ENCODE results near the gene BICD2. TPM values are rescaled to one million over a fixed set of nuclear protein-coding genes. Genes with fewer than 3 reads are reported as not detected.

The BICD2 gene
- polyA plus RNA-seq, 1 donor from 2014 or later, result 22.4 TPM

- no peaks in the 10 kb centered on the region for H3K9me2 ChIP-seq (ENCODE audit: insufficient read depth, low read length)
- H3K79me2 ChIP-seq (replicated peaks; ENCODE audit: insufficient read depth, low read length), result peaks cover 22% of the 10 kb centered on the region
- no peaks in the 10 kb centered on the region for H3F3A ChIP-seq (ENCODE audit: insufficient read depth, low read length, poor library complexity, severe bottlenecking)
- no peak overlapping the region for H3K4me2 ChIP-seq (ENCODE audit: low read length)
- H3K4me3 ChIP-seq (ENCODE audit: low read length), result no peak overlapping the region
- H4K20me1 ChIP-seq (ENCODE audit: insufficient read depth), result no peaks in the 10 kb centered on the region
- no peaks in the 10 kb centered on the region for H3K36me3 ChIP-seq (ENCODE audit: insufficient read depth, low read length)
- H3K9ac ChIP-seq (ENCODE audit: low read length), result no peak overlapping the region
- TF ChIP-seq MXI1 (conservative IDR thresholded peaks at IDR 0.05; ENCODE audit: poor library complexity, severe bottlenecking) (no peak), CTCF (IDR thresholded peaks at IDR 0.05; ENCODE audit: poor library complexity, severe bottlenecking) (no peak), TAF1 (IDR thresholded peaks at IDR 0.05; ENCODE audit: low read depth) (no peak), POLR2AphosphoS5 (IDR thresholded peaks at IDR 0.05) (no peak), SMC3 (conservative IDR thresholded peaks at IDR 0.05; ENCODE audit: poor library complexity) (no peak), RAD21 (conservative IDR thresholded peaks at IDR 0.05) (no peak), EP300 (conservative IDR thresholded peaks at IDR 0.05; ENCODE audit: poor library complexity, severe bottlenecking) (no peak), EZH2 (IDR thresholded peaks at IDR 0.05; ENCODE audit: borderline replicate concordance, insufficient read depth, low read length, poor library complexity, severe bottlenecking) (no peak)
- TF ChIP-seq, protein P1, sequence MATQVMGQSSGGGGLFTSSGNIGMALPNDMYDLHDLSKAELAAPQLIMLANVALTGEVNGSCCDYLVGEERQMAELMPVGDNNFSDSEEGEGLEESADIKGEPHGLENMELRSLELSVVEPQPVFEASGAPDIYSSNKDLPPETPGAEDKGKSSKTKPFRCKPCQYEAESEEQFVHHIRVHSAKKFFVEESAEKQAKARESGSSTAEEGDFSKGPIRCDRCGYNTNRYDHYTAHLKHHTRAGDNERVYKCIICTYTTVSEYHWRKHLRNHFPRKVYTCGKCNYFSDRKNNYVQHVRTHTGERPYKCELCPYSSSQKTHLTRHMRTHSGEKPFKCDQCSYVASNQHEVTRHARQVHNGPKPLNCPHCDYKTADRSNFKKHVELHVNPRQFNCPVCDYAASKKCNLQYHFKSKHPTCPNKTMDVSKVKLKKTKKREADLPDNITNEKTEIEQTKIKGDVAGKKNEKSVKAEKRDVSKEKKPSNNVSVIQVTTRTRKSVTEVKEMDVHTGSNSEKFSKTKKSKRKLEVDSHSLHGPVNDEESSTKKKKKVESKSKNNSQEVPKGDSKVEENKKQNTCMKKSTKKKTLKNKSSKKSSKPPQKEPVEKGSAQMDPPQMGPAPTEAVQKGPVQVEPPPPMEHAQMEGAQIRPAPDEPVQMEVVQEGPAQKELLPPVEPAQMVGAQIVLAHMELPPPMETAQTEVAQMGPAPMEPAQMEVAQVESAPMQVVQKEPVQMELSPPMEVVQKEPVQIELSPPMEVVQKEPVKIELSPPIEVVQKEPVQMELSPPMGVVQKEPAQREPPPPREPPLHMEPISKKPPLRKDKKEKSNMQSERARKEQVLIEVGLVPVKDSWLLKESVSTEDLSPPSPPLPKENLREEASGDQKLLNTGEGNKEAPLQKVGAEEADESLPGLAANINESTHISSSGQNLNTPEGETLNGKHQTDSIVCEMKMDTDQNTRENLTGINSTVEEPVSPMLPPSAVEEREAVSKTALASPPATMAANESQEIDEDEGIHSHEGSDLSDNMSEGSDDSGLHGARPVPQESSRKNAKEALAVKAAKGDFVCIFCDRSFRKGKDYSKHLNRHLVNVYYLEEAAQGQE (IDR thresholded peaks at IDR 0.05; ENCODE audit: borderline replicate concordance), result no peak
- no peaks in the 10 kb centered on the region for H3K27me3 ChIP-seq (ENCODE audit: insufficient read depth, low read depth, low read length)
- no peak overlapping the region for H3K27ac ChIP-seq (ENCODE audit: low read length)
- no peak overlapping the region for H2AFZ ChIP-seq (ENCODE audit: low read depth, low read length)
- H3K9me3 ChIP-seq (ENCODE audit: low read length), result no peaks in the 10 kb centered on the region
These were observed 98.8 kb downstream of the BICD2 start for GRCh38 chr9:92665836-92666235.

GRCh38 chr9:92664394-92665152 lies 100.1 kb downstream of the BICD2 start:
- no peak overlapping the region for H3K4me2 ChIP-seq (ENCODE audit: low read length)
- H3F3A ChIP-seq (ENCODE audit: insufficient read depth, low read length, poor library complexity, severe bottlenecking), result no peaks in the 10 kb centered on the region
- H3K4me3 ChIP-seq (ENCODE audit: low read length), result no peak overlapping the region
- H3K27me3 ChIP-seq (ENCODE audit: insufficient read depth, low read depth, low read length), result no peaks in the 10 kb centered on the region
- no peak overlapping the region for H3K27ac ChIP-seq (ENCODE audit: low read length)
- no peaks in the 10 kb centered on the region for H4K20me1 ChIP-seq (ENCODE audit: insufficient read depth)
- no peaks in the 10 kb centered on the region for H3K36me3 ChIP-seq (ENCODE audit: insufficient read depth, low read length)
- no peak overlapping the region for H3K9ac ChIP-seq (ENCODE audit: low read length)
- H3K9me3 ChIP-seq (ENCODE audit: low read length), result no peaks in the 10 kb centered on the region
- peaks cover 22% of the 10 kb centered on the region for H3K79me2 ChIP-seq (replicated peaks; ENCODE audit: insufficient read depth, low read length)
- no peaks in the 10 kb centered on the region for H3K9me2 ChIP-seq (ENCODE audit: insufficient read depth, low read length)
- no peak overlapping the region for H2AFZ ChIP-seq (ENCODE audit: low read depth, low read length)
- TF ChIP-seq POLR2AphosphoS5 (IDR thresholded peaks at IDR 0.05), result no peak
- TF ChIP-seq RAD21 (conservative IDR thresholded peaks at IDR 0.05), result no peak
- no peak for TF ChIP-seq TAF1 (IDR thresholded peaks at IDR 0.05; ENCODE audit: low read depth)
- TF ChIP-seq, protein P1 (IDR thresholded peaks at IDR 0.05; ENCODE audit: borderline replicate concordance), result no peak
- TF ChIP-seq MXI1 (conservative IDR thresholded peaks at IDR 0.05; ENCODE audit: poor library complexity, severe bottlenecking), result no peak
- TF ChIP-seq SMC3 (conservative IDR thresholded peaks at IDR 0.05; ENCODE audit: poor library complexity), result no peak
- TF ChIP-seq CTCF (IDR thresholded peaks at IDR 0.05; ENCODE audit: poor library complexity, severe bottlenecking), result no peak
- TF ChIP-seq EZH2 (IDR thresholded peaks at IDR 0.05; ENCODE audit: borderline replicate concordance, insufficient read depth, low read length, poor library complexity, severe bottlenecking), result no peak
- no peak for TF ChIP-seq EP300 (conservative IDR thresholded peaks at IDR 0.05; ENCODE audit: poor library complexity, severe bottlenecking)

Data from neural cell (in vitro differentiated cells).